CD4-positive, alpha-beta T cell treated with Interleukin-15 for 4 hours (primary cell): ENCODE results near the gene MNAT1.
"Not testable (repeated sequence)": the region's sequence is repeated elsewhere in the genome, so short reads cannot be mapped to it uniquely, and the experiment has no call there.

Source experiments
- DNase-seq: peaks from one replicate; pipeline ENCODE4 v3.0.0-alpha.2; 2020; ENCODE audit warnings: low spot score

Gene MNAT1

DNA sequence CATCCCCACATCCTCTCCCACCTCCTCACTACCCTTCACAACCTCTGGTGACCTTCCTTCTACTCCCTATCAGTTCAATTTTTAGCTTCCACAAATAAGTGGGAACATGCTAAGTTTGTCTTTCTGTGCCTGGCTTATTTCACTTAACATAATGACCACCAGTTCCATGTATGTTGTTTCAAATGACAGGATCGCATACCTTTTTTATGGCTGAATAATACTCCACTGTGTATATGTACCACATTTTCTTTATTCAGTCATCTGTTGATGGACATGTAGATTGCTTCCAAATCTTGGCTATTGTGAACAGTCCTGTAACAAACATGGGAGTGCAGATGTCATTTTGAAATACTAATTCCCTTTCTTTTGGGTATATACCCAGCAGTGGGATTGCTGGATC lies 147.7 kb downstream of the MNAT1 start:
- no peak for DNase-seq

DNA sequence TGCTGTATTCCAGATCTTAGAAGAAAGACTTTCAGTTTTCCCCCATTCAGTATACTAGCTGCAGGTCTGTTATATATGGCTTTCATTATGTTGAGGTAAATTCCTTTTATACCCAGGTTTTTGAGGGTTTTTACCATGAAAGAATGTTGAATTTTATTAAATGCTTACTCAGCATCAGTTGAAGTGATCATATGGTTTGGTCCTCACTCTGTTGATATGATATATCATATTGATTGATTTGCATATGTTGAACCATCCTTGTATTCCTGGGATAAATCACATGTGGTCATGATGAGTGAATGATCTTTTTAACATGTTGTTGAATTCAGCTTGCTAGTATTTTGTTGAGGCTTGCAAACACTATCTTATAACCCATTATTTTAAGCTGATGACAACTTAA lies 149.6 kb downstream of the MNAT1 start:
- no peak for DNase-seq

DNA sequence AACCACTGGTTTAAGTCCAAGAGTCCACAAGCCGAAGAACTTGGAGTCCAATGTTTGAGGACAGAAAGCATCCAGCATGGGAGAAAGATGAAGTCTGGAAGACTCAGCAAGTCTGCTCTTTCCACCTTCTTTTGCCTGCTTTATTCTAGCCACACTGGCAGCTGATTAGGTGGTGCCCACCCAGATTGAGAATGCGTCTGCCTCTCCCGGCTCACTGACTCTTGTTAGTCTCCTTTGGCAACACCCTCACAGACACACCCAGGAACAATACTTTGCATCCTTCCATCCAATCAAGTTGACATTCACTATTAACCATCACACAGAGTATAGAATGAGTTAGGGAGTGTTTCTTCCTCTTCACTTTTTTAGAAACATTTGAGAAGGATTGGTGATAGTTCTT lies 156.1 kb downstream of the MNAT1 start:
- DNase-seq = not testable (repeated sequence)

DNA sequence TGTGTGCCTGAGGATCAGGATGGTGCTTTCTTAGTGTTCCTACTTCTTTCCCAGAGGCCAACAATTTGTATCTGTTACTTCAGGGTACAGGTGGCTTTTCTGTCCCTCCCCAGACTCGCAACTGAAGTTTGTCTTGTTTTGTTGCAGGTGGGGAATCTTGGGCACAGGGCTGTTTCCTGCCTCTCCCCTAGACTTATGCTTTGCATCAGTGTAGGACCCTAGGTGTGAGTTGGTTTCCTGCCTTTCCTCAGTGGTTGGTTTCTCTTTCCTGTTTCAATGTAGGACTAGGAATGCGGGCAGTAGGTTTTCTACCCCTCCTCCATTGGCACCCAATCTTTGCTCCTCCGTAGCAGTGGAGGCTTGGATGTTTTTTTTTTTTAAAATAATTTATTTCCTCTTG lies 159.3 kb downstream of the MNAT1 start:
- no peak for DNase-seq

DNA sequence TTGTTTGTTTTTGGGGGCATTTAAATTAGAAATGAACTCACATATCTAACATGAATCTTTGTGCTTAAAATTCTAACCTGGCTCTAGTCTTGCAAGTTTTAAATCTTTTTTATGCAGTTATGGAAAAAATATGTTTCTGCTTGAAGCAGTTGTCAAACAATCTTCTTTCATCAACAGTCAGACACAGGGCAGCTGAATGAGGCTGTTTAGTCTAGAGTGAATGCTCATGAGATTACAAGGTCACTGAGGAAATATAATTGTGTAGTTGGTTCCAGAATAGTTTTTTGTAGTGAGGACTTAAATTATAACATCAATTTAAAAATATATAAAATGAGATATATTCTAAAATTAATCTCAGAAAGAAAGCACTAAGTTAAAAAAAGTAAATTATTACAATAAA lies 169.8 kb downstream of the MNAT1 start:
- no peak for DNase-seq

DNA sequence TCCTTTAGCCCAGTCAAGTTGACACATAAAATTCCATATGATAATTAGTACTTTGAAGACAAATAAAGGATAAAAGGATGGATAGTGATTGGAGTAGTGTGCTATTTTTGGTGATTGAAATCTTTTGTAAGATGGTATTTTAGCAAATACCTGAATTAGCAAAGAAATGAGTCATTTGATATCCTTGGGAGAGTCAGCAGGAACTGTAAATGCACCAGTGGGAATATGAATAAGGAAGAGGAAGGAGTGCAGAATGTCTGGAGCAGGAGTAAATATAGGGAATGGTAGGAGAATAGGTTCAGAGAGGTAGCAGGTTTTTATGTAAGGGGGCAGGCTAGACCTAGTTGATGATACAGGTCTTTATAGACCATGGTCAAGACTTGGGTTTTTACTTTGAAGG lies 171.4 kb downstream of the MNAT1 start:
- no peak for DNase-seq

DNA sequence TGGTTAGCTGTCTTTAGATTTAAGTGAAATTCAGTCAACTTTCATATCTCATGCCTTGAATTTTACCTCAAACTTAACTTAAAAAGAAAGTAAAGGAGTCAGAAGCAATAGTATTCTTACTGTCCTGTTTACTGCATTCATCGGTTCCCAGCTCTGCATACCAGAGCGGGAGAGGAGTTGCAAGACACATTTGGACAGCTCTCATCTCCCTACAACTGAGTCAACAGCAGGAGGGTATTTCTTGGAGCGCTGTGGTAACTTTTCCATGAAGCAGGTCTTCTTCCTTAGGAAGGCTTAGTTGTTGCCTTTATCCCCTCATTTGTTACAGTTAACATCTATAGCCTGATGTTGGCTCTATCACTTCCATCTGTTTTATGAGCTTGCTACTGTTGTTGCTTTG lies 181.2 kb downstream of the MNAT1 start:
- DNase-seq = no peak

DNA sequence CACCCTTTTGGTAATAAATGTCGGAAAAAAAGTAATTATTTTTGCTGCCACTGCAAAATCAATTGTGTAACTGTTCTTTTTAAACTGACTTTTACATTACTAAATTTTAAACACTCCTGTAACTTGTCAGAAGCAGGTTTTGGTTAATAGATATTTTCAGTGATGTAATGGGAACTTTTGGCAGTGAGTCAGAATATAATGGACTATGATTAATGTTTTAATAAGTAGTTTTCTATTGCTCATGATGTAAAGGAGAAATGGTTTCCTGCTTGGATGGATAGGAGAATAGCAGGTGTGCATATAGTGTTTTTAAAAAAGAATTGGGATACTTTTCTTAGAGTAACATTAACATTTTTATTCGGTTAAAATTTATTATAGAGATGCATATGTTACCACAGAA lies 187.5 kb downstream of the MNAT1 start:
- no peak for DNase-seq

DNA sequence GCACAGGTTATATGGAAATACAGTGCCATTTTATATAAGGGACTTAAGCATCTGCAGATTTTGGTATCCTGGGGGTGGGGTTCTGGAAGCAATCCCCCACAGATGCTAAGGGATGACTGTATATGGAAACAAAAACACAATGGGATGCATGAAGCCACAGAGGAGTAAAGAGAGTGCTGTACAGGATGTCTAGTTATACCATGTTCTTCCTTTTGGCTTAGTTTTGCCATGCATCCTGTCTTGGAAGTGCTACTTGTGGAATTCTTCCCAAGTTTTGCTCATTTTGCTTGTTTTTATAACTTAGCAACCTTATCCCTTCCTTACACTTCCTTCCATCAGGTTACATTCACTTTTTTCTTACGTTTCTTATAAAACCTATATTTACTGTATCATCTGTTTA lies 190.7 kb downstream of the MNAT1 start:
- no peak for DNase-seq

DNA sequence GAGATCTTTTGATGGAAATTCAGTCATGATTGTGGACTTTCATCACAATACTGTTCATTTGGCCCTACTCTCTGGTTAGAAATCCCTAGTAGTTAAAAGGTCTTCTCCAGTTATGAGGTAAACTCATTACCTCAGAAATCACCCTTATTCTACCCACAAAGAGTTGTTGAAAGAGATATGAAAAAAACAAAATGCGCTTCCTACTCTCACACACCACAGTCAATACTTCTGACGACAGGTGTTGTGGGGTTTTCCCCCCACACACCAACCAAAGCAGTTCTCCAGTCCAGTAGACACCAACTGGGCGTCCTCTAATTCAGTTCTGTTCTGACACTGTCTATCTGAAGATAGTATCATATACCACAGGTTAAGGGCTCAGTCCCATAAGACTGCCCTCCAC lies 191.4 kb downstream of the MNAT1 start:
- no peak for DNase-seq

DNA sequence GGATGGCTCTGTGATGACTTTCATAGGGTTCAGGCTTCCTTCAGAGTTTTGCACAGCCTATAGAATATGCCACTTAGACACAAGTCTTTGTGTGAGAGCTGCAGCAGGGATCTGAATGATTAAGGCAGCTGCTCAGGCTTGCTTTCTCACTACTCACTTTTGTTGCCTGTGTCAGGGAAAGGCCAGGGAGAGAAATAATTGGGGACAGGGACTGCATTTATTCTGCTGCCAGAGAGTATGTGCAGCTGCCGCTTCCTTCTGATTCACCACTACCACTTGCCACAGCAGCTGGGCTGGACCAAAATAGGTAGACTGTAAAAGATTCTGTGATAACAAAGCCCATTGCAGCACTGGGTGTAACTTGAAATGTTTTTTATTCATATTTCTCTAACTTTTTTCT lies 196.7 kb downstream of the MNAT1 start:
- no peak for DNase-seq

DNA sequence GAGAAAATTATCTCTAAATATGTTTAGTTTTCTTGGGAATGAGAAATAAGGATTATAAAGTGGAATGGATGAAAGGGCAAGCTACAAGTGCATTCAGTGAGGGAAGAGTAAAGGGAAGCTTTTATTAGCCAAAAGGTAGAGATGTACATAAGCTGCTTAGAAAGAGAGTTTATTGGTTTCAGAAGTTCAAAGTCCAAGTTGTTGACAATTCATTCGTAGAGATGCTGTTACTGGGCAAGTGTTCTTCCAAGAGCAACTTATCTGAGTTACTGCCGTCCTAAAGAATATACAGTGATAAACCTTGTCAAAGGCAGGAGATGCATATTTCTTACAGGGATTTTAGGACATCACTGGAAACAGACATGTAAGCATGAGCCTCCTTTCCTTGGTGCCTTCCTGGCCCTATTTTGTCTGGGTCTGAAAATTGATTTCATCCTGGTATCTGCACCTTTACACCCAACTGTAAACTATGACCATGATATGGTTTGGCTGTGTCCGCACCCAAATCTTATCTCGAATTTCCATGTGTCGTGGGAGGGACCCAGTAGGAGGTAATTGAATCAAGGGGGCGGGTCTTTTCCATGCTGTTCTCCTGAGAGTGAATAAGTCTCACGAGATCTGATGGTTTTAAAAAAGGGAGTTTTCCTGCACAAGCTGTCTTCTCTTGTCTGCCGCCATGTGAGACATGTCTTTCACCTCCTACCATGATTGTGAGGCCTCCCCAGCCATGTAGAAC lies 199.5 kb downstream of the MNAT1 start:
- no peak for DNase-seq

DNA sequence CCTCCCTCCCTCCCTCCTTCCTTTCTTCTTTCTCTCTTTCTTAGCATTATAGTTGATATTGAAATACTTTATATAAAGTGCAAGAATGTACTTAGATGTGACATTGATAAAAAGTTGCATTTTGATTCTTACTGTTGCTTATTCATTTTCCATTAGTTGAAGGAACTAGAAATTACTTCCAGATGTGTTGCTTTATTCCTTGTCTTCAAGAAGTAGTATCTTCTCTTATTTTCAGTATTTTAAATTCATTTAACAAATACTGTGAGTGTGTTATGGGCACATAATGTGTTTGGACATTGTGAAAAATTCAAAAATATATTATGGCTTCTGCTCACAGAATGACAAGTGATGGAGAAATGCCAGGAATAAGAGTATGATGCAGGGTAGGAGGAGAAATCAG lies 200.8 kb downstream of the MNAT1 start:
- no peak for DNase-seq

DNA sequence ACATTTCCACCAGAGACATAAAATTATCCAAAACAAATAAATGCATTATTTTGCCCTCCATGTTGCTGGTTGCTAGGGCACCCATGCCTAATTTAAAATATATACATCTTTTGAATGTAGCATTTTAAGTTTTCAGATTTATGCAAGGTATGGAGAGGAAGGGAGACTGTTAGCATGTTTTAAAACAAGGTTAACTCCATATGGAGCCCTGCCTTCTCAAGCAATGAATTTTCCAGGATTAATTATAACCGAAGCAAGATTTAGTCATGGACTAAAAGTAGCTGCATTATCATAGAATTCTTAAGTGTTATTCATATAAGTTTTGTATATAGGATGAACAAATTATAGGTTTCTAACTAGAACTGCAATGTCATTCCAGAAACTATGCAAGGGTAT lies 209.1 kb downstream of the MNAT1 start:
- no peak for DNase-seq

DNA sequence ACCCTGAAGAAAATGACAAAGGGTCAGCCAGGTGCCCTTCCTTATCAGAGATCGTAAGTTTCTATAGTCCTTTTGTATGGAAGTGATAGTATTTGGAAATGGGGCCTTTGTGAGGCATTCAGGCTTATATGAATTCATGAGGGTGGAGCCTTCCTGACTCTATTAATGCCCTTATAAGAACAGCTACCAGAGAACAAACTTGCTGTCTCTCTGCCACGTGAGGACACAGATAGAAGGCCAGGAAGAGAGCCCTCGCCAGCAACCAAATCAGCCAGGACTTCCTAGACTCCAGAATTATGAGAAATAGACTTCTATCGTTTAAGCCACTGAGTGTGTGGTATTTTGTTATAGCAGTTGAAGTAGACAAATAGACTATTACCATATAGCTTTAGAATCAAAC lies 209.6 kb downstream of the MNAT1 start:
- DNase-seq = no peak

DNA sequence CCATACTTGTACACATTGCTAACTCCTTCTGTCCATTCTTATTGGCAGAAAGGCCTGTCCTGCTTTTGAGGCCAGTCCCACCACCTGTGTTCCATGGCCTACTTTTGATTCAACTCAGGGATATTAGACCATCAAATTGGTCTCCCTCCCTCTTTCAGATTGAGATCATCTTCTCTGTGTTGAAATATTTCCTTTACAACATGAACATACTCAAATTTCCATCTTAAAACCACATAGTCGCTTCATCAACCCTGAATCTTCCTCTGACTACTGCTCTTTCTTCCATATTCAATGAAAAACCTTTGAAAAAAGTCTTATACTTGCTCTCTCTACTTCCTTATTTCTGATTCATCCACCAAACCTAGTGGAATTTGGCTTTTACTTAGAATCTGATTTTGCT lies 211.4 kb downstream of the MNAT1 start:
- no peak for DNase-seq

DNA sequence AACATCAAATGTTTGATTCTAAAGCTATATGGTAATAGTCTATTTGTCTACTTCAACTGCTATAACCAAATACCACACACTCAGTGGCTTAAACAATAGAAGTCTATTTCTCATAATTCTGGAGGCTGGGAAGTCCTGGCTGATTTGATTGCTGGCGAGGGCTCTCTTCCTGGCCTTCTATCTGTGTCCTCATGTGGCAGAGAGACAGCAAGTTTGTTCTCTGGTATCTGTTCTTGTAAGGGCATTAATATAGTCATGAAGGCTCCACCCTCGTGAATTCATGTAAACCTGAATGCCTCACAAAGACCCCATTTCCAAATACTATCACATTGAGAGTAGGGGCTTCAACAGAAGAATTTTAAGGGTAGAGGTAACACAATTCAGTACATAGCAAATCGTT lies 212.2 kb downstream of the MNAT1 start:
- DNase-seq = no peak

DNA sequence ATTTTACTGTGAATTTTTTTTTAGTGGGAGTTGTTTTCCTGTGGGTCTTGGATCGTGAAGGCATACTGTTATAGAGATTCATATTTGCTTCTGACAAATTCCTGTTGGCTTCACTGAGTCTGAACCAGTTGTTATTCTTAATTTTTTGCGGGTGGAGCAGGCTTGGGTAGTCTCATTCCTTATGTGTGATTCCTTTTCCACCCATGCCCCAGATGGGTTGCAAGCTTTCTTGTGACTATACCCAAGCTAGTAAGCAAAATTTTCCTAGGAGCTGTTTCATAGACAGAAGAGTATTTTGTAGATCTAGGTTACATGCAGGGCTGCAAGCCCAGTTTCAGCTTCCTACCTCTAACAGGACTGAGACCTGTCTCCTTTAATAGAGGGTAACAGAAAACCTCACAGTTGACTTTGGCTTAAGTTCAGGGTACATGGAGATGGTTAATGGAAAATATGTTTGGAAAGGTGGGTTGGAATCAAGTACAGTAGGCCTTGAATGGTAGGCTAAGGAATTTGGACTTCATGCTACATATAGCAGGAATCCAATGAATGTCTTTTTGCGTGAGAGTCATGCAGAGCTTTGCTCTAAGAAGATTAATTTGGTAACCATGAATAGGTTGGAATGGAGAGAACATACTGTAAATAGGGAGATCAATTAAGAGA lies 217.3 kb downstream of the MNAT1 start:
- DNase-seq = no peak

DNA sequence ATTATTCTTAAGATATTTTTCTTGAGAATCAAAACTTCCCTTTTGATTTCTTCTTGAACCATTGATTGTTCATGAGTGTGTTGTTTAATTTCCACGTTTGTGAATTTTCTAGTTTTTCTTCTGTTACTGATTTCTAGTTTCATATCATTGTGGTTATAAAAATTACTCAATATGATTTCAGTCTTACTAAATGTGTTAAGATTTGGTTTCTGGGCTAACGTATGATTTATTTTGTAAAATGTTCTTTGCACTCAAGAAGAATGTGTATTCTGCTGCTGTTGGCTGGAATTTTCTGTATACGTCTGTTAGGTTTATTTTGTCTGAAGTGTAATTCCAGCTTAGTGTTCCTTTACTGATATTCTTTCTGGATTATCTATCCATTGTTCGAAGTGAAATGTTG lies 221.6 kb downstream of the MNAT1 start:
- DNase-seq = no peak

DNA sequence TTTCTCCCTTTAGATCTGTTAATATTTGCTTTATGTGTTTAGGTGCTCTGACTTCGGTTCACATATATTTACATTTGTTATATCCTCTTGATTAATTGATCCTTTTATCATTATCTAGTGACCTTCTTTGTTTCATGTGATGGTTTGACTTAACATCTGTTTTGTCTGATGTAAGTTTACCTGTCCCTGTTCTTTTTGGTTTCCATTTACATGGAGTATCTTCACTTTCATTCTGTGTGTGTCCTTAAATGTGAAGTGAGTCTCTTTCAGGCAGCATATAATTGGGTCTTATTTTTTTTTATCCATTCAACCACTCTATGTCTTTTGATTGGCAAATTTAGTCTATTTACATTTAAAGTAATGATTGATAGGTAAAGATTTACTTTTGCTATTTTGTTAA lies 222.1 kb downstream of the MNAT1 start:
- no peak for DNase-seq

DNA sequence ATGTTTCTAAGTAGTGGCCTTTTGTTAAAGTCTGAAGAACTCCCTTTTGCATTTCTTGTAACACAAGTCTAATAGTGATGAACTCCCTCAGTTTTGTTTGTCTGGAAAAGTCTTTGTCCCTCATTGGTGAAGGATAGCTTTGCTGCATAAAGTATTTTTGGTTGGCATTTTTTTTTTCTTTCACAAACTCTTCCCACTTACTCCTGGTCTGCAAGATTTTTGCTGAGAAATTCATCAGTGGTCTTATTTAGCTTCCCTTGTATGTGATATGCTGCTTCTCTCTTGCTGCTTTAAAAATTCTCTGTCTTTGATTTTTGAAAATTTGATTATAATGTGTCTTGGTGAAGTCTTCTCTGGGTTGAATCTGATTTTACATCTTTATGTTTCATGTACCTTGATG lies 223.6 kb downstream of the MNAT1 start:
- DNase-seq = no peak

DNA sequence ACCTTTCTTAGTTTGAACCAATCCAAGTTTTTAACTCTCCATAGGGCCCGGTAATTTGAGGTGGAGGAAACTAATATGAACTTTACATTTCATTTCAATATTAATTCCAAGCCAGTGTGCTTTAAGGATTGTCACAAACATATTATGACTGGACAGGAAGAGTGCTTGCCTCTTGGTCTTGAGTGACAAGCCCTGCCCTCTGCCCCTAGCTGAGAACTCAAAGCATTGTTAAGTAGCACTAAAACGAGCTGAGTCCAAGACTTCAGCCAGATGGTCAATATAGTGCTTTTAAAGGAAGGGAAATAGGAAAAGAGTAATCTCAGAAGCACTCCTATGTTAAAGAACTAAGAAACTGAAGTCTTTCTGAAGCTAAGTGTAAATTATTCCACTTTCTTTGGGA lies 229.2 kb downstream of the MNAT1 start:
- DNase-seq = no peak

DNA sequence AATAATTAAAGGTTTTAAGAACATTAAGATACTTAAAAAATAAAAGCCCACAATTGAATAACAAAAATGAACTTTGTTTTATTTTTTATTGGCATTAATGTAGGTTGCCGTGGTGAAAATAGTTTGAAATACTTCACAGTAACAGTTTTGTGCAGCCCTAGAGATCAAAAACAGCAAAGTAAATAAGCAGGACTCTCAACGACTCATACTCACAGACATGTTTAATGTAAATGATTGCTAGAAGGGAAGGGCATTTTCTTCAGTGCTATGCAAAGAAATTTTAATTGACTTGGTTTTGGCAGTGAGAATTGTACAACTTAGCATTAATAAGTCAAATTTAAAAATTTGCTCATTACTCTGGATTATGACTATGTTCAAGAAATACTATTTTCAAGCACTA lies 230.3 kb downstream of the MNAT1 start:
- no peak for DNase-seq

DNA sequence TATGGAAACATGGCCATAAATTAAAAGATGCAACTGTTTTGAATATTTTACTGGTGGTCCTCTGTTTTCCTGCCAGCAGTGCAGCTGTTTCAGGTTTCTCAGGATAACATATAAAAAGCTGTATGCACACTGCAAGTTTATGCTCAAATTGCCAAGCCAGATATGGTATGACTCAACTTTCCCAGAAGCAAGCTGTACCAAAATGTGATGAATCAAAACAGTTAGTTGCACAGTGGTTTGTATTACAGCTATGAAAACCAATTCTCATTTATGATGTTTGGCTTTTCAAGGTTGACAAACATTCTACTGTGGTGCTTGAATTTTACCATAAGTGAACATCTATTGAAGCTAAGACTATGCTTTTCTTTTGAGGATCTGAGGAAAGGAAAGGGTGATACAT lies 230.8 kb downstream of the MNAT1 start:
- no peak for DNase-seq
